Ectodermal cell (in vitro differentiated cells): ENCODE results near the gene TRIP13.

ENCODE experiments used
- H3K27ac ChIP-seq: 2 replicates; pipeline ENCODE4 v1.7.0; 2013; ENCODE audit warnings: mild to moderate bottlenecking, low read depth, low read length; ENCODE audit not compliant: insufficient read depth, poor library complexity, severe bottlenecking
- H3K27me3 ChIP-seq: 2 replicates; pipeline ENCODE4 v1.7.0; 2013; ENCODE audit warnings: mild to moderate bottlenecking, low read length; ENCODE audit not compliant: insufficient read depth, control insufficient read depth, poor library complexity, severe bottlenecking
- H3K36me3 ChIP-seq: one replicate; pipeline ENCODE4 v1.7.0; 2013; ENCODE audit warnings: low read length; ENCODE audit not compliant: control insufficient read depth, insufficient read depth
- H3K4me1 ChIP-seq: one replicate; pipeline ENCODE4 v1.7.0; 2013; ENCODE audit warnings: low read length; ENCODE audit not compliant: control insufficient read depth, insufficient read depth
- H3K4me3 ChIP-seq: 2 replicates; pipeline ENCODE4 v1.7.0; 2013; ENCODE audit warnings: low read depth, low read length, control low read depth; ENCODE audit not compliant: insufficient read depth
- H3K9me3 ChIP-seq: 2 replicates; pipeline ENCODE4 v1.7.0; 2013; ENCODE audit warnings: mild to moderate bottlenecking, low read length, moderate library complexity; ENCODE audit not compliant: control insufficient read depth
- WGBS, 2 experiments: methylation state at CpG; one replicate each; pipeline ENCODE4 v1.1.7; 2013; ENCODE audit warnings: missing lambda C conversion rate in 2 of 2; 5-methylcytosine and 5-hydroxymethylcytosine counted together

Gene TRIP13

GRCh38 chr5:962386-962785 is 69.7 kb downstream of the TRIP13 start:
- Histone ChIP-seq H3K27me3 (no peaks in the 10 kb centered on the region), H3K36me3 (no peaks in the 10 kb centered on the region), H3K9me3 (no peaks in the 10 kb centered on the region), H3K4me3 (no peak overlapping the region), H3K4me1 (no peaks in the 10 kb centered on the region), H3K27ac (no peak overlapping the region)
- WGBS, 2 experiments, result 95 to 97% methylated on average over 15 of the region's 15 CpGs

- WGBS, 2 experiments, result 95% methylated on average over 12 of the region's 12 CpGs
- Histone ChIP-seq H3K36me3 (no peaks in the 10 kb centered on the region), H3K9me3 (no peaks in the 10 kb centered on the region), H3K4me1 (no peaks in the 10 kb centered on the region), H3K27me3 (no peaks in the 10 kb centered on the region), H3K27ac (no peak overlapping the region), H3K4me3 (no peak overlapping the region)
Measured at GRCh38 chr5:962801-963200, 70.1 kb downstream of the TRIP13 start.

GRCh38 chr5:963310-963672 is 70.6 kb downstream of the TRIP13 start:
- H3K27me3 ChIP-seq, result no peaks in the 10 kb centered on the region
- no peaks in the 10 kb centered on the region for H3K9me3 ChIP-seq
- WGBS, 2 experiments, result 94 to 95% methylated on average over 10 of the region's 10 CpGs
- H3K4me3 ChIP-seq, result no peak overlapping the region
- no peak overlapping the region for H3K27ac ChIP-seq
- no peaks in the 10 kb centered on the region for H3K4me1 ChIP-seq
- no peaks in the 10 kb centered on the region for H3K36me3 ChIP-seq

GRCh38 chr5:963673-964531 is 71.2 kb downstream of the TRIP13 start:
- no peak overlapping the region for H3K27ac ChIP-seq
- 91 to 92% methylated on average over 31 of the region's 31 CpGs for WGBS, 2 experiments
- H3K27me3 ChIP-seq, result no peaks in the 10 kb centered on the region

GRCh38 chr5:964821-965220 is 72.1 kb downstream of the TRIP13 start:
- Histone ChIP-seq H3K4me1 (no peaks in the 10 kb centered on the region), H3K4me3 (no peak overlapping the region), H3K9me3 (no peaks in the 10 kb centered on the region), H3K36me3 (no peaks in the 10 kb centered on the region), H3K27ac (no peak overlapping the region), H3K27me3 (no peaks in the 10 kb centered on the region)
- 92% methylated on average over 10 of the region's 10 CpGs for WGBS, 2 experiments

More at GRCh38 chr5:963673-964531, 71.2 kb downstream of the TRIP13 start:
- no peaks in the 10 kb centered on the region for H3K36me3 ChIP-seq
- no peaks in the 10 kb centered on the region for H3K4me1 ChIP-seq
- no peaks in the 10 kb centered on the region for H3K9me3 ChIP-seq
- H3K4me3 ChIP-seq, result no peak overlapping the region

GRCh38 chr5:965604-966344 is 73.1 kb downstream of the TRIP13 start:
- H3K4me1 ChIP-seq, result no peaks in the 10 kb centered on the region
- no peak overlapping the region for H3K4me3 ChIP-seq
- no peaks in the 10 kb centered on the region for H3K36me3 ChIP-seq
- no peaks in the 10 kb centered on the region for H3K27me3 ChIP-seq
- WGBS, 2 experiments, result 91% methylated on average over 32 of the region's 32 CpGs
- no peaks in the 10 kb centered on the region for H3K9me3 ChIP-seq
- H3K27ac ChIP-seq, result no peak overlapping the region

- no peaks in the 10 kb centered on the region for H3K9me3 ChIP-seq
- no peaks in the 10 kb centered on the region for H3K4me1 ChIP-seq
- H3K36me3 ChIP-seq, result no peaks in the 10 kb centered on the region
- H3K4me3 ChIP-seq, result no peak overlapping the region
- 84 to 85% methylated on average over 8 of the region's 9 CpGs for WGBS, 2 experiments
- no peaks in the 10 kb centered on the region for H3K27me3 ChIP-seq
- no peak overlapping the region for H3K27ac ChIP-seq
Measured at GRCh38 chr5:966345-966710, 73.6 kb downstream of the TRIP13 start.

GRCh38 chr5:966941-967340 is 74.3 kb downstream of the TRIP13 start:
- no peaks in the 10 kb centered on the region for H3K4me1 ChIP-seq
- no peak overlapping the region for H3K27ac ChIP-seq
- WGBS, 2 experiments, result 93 to 94% methylated on average over 6 of the region's 6 CpGs
- H3K36me3 ChIP-seq, result no peaks in the 10 kb centered on the region
- H3K4me3 ChIP-seq, result no peak overlapping the region
- H3K27me3 ChIP-seq, result no peaks in the 10 kb centered on the region
- H3K9me3 ChIP-seq, result no peaks in the 10 kb centered on the region
